ENCODE measurements around the gene SNAI3. TPM values are rescaled to one million over a fixed set of nuclear protein-coding genes. Genes with fewer than 3 reads are reported as not detected.

SNAI3 gene
- total RNA-seq, 3 donors from 2014 or later = 0.28 to 0.82 (median 0.55) TPM

DNA sequence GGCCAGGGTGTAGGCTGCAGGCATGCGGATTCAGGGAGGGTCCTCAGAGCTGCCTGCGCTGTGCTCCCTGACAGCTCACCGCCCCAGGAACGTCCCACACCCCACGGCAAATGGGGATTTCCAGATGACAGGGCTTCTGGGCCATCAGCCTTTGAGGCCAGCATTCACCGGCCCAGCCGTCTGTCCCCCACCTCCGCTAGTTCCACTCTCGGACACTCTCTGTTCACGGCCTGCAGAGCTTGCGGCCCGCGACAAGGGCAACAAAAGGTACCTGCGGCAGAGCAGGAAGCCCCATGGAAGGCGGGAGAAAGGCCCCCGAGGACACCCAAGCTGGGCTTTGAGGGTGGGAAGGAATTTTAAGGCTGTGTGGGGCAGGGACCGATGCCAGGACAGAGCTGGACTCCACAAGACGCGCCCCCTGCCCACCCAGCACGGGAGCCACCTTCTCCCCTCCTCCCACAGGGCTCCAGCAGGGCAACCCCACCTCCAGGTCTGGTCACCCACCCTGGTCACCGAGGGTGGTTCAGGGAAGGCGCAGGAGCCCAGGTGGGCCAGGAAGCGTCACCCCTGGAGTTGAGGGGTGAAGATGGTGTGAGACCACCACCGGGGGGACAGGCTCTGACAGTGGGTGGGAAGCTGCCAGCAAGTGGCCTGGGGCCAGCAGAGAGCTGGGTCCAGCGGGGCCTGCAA lies 29.9 kb downstream of the SNAI3 start:
- DNase-seq (no peak), ATAC-seq (no peak)
- Histone ChIP-seq H3K4me1 (ENCODE audit: low read depth) (peaks cover 8% of the 10 kb centered on the region), H3K9me3 (no peaks in the 10 kb centered on the region), H3K4me3 (no peak overlapping the region), H3K36me3 (ENCODE audit: low read depth) (no peaks in the 10 kb centered on the region)
- intact Hi-C loops (cut with DNase I, micrococcal nuclease) = no loop called here
- TF ChIP-seq, protein P1, sequence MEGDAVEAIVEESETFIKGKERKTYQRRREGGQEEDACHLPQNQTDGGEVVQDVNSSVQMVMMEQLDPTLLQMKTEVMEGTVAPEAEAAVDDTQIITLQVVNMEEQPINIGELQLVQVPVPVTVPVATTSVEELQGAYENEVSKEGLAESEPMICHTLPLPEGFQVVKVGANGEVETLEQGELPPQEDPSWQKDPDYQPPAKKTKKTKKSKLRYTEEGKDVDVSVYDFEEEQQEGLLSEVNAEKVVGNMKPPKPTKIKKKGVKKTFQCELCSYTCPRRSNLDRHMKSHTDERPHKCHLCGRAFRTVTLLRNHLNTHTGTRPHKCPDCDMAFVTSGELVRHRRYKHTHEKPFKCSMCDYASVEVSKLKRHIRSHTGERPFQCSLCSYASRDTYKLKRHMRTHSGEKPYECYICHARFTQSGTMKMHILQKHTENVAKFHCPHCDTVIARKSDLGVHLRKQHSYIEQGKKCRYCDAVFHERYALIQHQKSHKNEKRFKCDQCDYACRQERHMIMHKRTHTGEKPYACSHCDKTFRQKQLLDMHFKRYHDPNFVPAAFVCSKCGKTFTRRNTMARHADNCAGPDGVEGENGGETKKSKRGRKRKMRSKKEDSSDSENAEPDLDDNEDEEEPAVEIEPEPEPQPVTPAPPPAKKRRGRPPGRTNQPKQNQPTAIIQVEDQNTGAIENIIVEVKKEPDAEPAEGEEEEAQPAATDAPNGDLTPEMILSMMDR (IDR thresholded peaks at IDR 0.05) = no peak

- H3K36me3 ChIP-seq (ENCODE audit: low read depth) = no peaks in the 10 kb centered on the region
- no peaks in the 10 kb centered on the region for H3K9me3 ChIP-seq
- DNase-seq (peak in 1 of 3 donors; percentile 52), ATAC-seq (no peak)
- no peak overlapping the region for H3K4me3 ChIP-seq
- intact Hi-C loops (cut with DNase I, micrococcal nuclease) = no loop called here
- H3K4me1 ChIP-seq (ENCODE audit: low read depth) = peaks cover 10% of the 10 kb centered on the region
- TF ChIP-seq, protein P1 (IDR thresholded peaks at IDR 0.05) = no peak
Measured at GRCh38 chr16:88655733-88656281, 30.5 kb downstream of the SNAI3 start.

DNA sequence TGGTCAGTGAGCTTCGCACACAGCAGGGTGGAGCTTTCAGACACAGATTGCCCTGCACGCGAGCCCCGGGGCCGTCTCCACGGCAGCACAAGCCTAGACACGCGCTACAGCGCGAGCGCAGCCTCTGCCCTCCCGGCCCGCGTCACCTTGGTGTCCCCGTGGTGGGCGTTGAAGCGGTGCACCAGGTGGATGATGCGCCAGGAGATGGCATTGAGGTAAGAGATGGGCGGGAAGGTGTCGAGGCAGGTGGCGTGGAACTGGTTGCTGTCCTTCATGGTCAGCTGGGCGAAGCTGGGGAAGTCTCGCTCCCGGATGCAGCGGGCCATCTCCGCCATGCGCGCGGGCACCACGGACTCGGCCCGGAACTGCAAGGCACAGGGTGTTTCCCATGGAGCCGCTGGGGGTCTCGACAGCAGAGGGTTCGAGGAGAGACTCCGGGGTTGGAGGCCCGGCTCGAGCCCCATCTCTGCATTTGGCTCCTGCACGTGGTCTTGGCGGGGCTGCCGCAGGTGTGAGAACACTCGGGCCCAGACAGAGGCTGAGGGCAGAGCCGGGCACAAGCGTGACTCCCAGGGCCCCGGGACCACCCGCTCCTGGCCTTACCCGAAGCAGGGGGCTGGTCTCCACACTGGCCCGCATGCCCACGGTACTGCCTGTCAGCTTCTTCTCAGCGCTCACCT lies 31.1 kb downstream of the SNAI3 start:
- intact Hi-C loops (cut with DNase I, micrococcal nuclease) = no loop called here
- Histone ChIP-seq H3K36me3 (ENCODE audit: low read depth) (no peaks in the 10 kb centered on the region), H3K4me1 (ENCODE audit: low read depth) (peaks cover 11% of the 10 kb centered on the region), H3K9me3 (no peaks in the 10 kb centered on the region), H3K4me3 (no peak overlapping the region)
- ATAC-seq (no peak), DNase-seq (peak in 1 of 3 donors; percentile 58)
- TF ChIP-seq, protein P1 (IDR thresholded peaks at IDR 0.05) = no peak

GRCh38 chr16:88654363-88655052 lies 31.8 kb downstream of the SNAI3 start:
- ATAC-seq = no peak
- peak in 1 of 3 donors; percentile 52 for DNase-seq
- Histone ChIP-seq H3K4me1 (ENCODE audit: low read depth) (peaks cover 9% of the 10 kb centered on the region), H3K9me3 (no peaks in the 10 kb centered on the region), H3K4me3 (no peak overlapping the region), H3K36me3 (ENCODE audit: low read depth) (no peaks in the 10 kb centered on the region)
- intact Hi-C loops (cut with DNase I, micrococcal nuclease) = no loop called here
- TF ChIP-seq, protein P1 (IDR thresholded peaks at IDR 0.05) = no peak

- Histone ChIP-seq H3K9me3 (no peaks in the 10 kb centered on the region), H3K4me1 (ENCODE audit: low read depth) (peaks cover 9% of the 10 kb centered on the region), H3K36me3 (ENCODE audit: low read depth) (no peaks in the 10 kb centered on the region), H3K4me3 (no peak overlapping the region)
- ATAC-seq = no peak
- intact Hi-C loops (cut with DNase I, micrococcal nuclease) = no loop called here
- peak in 1 of 3 donors; percentile 51 for DNase-seq
- TF ChIP-seq, protein P1 (IDR thresholded peaks at IDR 0.05) = no peak
Measured at GRCh38 chr16:88653596-88654362, 32.5 kb downstream of the SNAI3 start.

Measured in mucosa of descending colon (tissue), 3 donors.